ENCODE results near the gene VDR.

Gene VDR

DNA sequence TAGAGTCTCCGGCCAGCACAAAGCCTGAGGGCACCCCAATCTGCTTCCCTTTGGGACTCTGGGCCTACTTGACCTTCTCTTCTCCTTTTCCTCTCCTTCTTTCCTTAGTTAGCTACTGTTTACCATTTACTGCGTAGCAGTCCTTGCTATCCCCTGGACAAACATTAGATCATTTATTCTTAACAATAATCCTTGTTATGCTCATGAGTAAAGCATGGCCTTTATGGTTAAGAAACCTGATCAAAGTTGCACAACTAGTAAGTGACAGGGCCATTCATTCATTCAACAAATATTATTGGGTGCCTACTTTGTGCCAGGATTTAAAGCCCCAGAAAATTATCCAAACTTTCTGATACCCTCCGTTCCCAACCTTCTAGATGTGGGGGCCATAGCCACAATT, 81.9 kb downstream of the VDR start:
- Histone ChIP-seq H3K27me3 (no peaks in the 10 kb centered on the region), H3K27ac (peak overlapping the region; percentile 91 to 99), H3K4me3 (no peak overlapping the region), H3K36me3 (no peaks in the 10 kb centered on the region), H3K4me1 (peaks cover 12 to 80% (median 69%) of the 10 kb centered on the region in 4 donors), H3K9me3 (no peaks in the 10 kb centered on the region)
- intact Hi-C loops (cut with DNase I; ENCODE audit: low total_unique reads), result no loop called here
- no peak for DNase-seq
- TF ChIP-seq, protein P1, sequence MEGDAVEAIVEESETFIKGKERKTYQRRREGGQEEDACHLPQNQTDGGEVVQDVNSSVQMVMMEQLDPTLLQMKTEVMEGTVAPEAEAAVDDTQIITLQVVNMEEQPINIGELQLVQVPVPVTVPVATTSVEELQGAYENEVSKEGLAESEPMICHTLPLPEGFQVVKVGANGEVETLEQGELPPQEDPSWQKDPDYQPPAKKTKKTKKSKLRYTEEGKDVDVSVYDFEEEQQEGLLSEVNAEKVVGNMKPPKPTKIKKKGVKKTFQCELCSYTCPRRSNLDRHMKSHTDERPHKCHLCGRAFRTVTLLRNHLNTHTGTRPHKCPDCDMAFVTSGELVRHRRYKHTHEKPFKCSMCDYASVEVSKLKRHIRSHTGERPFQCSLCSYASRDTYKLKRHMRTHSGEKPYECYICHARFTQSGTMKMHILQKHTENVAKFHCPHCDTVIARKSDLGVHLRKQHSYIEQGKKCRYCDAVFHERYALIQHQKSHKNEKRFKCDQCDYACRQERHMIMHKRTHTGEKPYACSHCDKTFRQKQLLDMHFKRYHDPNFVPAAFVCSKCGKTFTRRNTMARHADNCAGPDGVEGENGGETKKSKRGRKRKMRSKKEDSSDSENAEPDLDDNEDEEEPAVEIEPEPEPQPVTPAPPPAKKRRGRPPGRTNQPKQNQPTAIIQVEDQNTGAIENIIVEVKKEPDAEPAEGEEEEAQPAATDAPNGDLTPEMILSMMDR (IDR thresholded peaks at IDR 0.05), result no peak

DNA sequence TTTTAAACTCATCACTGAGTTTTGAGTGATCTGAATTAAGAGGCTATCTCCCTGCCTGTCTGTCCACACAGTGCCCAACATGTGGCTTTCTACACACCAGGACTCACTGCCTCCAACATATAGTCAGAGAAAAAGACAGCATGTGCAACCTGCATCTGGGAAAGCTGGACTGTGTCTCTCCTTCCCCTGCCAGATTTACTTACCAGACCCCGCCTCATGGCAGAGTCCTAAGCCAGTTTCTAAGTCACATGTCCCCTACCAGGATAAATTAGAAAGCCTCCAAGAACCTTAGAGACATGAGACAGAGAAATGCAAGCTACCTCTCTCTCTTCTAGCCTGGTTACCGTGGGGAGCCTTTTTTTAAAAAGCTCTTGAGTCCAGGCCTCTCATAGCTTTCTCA, 82.4 kb downstream of the VDR start:
- peak overlapping the region; percentile 91 to 99 for H3K27ac ChIP-seq
- no peak overlapping the region for H3K4me3 ChIP-seq
- intact Hi-C loops (cut with DNase I; ENCODE audit: low total_unique reads), result no loop called here
- TF ChIP-seq, protein P1 (IDR thresholded peaks at IDR 0.05), result no peak
- H3K27me3 ChIP-seq, result no peaks in the 10 kb centered on the region
- no peaks in the 10 kb centered on the region for H3K36me3 ChIP-seq
- DNase-seq, result no peak
- no peaks in the 10 kb centered on the region for H3K9me3 ChIP-seq
- H3K4me1 ChIP-seq, result peaks cover 12 to 80% (median 69%) of the 10 kb centered on the region in 4 donors

DNA sequence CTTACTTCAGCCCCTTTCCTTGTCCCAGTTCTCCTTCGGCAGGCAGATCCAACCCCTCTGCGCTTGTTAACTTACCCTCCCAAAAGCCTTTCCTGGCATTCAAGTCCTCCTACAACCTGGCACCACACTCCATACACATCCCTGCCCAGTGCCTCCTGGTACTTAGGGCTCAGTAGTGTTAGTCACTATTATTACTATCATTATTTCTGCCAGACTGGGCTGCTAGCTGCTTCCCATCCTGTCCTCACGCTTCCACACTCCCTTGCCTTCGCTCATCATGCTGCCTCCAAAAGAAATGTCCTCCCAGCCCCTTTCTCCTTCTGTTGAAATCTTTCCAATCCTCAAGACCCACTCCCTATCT, 83.5 kb downstream of the VDR start:
- Histone ChIP-seq H3K4me1 (peaks cover 12 to 81% (median 74%) of the 10 kb centered on the region in 4 donors), H3K9me3 (no peaks in the 10 kb centered on the region), H3K27me3 (no peaks in the 10 kb centered on the region), H3K36me3 (no peaks in the 10 kb centered on the region), H3K27ac (peak overlapping the region; percentile 91 to 99), H3K4me3 (peak overlapping the region in 1 of 2 donors; percentile 62)
- no peak for DNase-seq
- TF ChIP-seq, protein P1 (IDR thresholded peaks at IDR 0.05), result no peak
- intact Hi-C loops (cut with DNase I; ENCODE audit: low total_unique reads), result no loop called here

DNA sequence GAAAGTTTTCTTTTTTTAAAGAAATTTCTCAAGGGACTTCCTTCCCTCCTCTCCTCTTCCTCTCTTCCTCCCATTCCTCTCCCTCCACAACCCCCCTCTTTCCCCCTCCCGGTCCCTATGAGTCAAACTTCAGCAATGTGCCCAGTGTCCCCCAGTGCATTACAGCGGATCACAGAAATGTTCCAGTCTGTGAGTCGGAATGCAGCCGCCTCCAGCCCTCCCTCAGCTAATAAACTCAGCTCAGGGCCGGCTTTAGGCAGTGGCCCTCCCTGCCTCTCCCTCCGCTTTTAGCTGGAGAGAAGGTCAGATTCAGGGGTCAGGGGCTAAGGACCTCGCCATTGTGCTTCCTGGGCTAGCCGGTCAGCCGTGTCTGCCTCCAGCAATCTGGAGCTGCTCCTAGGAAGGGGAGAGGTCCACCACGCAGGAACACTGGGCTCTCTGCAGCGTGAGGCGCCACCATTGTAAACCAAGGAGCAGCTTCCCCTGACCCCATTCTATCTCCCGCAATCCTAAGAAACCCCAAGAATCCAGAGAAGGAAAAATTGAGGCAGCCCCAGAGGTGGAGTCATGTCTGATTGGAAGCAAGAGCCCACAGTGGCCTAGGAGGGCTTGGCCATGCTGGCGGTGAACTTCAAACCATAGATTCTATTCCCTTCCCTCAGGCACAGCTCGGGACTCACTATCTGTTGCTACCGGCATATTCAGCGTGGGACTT, 84.0 kb downstream of the VDR start:
- intact Hi-C loops (cut with DNase I; ENCODE audit: low total_unique reads), result no loop called here
- H3K36me3 ChIP-seq, result no peaks in the 10 kb centered on the region
- H3K4me3 ChIP-seq, result peak overlapping the region; percentile 62 to 81
- no peaks in the 10 kb centered on the region for H3K27me3 ChIP-seq
- peaks cover 12 to 82% (median 77%) of the 10 kb centered on the region in 4 donors for H3K4me1 ChIP-seq
- TF ChIP-seq, protein P1 (IDR thresholded peaks at IDR 0.05), result no peak
- H3K27ac ChIP-seq, result peak overlapping the region; percentile 91 to 99
- DNase-seq, result peak; percentile 94 to 96
- no peaks in the 10 kb centered on the region for H3K9me3 ChIP-seq

DNA sequence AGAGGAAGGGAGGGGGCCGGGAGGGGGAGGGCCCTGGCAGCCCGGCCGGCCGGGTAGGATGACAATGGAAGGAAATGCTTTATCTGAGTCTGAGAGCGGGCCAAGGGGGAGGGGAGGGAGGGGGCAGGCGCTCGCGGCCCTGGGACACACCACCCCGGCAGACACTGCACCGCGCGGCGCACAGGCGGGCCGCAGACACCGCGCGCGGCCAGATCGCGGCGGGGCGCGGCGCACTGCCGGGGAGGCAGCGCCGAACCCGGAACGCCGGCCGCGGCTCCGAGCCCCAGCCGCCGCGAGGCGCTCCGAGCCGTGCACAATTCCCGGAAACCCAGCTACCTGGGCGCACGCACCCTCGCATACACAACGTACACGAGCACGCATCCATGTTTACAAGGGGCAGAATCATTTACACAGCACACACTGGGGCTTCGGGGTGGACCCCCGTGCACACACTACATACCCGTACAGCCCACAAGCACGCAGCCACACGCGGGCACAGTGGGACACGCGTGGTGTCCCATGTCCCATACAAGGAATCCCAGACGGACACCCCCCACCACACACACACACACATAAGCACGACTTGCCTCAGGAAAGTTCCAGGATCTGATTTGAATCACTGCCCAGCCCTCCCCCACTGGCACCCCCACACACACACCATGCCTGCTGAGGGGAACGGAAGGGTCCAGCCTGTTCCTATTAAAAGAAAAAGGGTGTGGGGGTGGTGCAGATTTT, 84.7 kb downstream of the VDR start, which contains the start of gene HDAC7:
HDAC7 (minus strand) TSS at position 8 of the 735 bp plus-strand sequence. CDS start 118 bp downstream, outside the sequence.
- no peaks in the 10 kb centered on the region for H3K36me3 ChIP-seq
- peak; percentile 89 to 93 for DNase-seq
- TF ChIP-seq, protein P1 (IDR thresholded peaks at IDR 0.05), result no peak
- H3K4me3 ChIP-seq, result peak within 1 kb of the TSS; percentile 62 to 81
- peak within 1 kb of the TSS; percentile 91 to 99 for H3K27ac ChIP-seq
- peaks cover 12 to 82% (median 77%) of the 10 kb centered on the region in 4 donors for H3K4me1 ChIP-seq
- no peaks in the 10 kb centered on the region for H3K9me3 ChIP-seq
- intact Hi-C loops (cut with DNase I; ENCODE audit: low total_unique reads), result no loop called here
- H3K27me3 ChIP-seq, result no peaks in the 10 kb centered on the region
